ENCODE data around the gene RNF224. TPM values are rescaled to one million over a fixed set of nuclear protein-coding genes. Genes with fewer than 3 reads are reported as not detected.

The RNF224 gene
- total and polyA plus RNA-seq, 2 experiments from 2014 or later: 0.63 TPM; not detected in 1

DNA sequence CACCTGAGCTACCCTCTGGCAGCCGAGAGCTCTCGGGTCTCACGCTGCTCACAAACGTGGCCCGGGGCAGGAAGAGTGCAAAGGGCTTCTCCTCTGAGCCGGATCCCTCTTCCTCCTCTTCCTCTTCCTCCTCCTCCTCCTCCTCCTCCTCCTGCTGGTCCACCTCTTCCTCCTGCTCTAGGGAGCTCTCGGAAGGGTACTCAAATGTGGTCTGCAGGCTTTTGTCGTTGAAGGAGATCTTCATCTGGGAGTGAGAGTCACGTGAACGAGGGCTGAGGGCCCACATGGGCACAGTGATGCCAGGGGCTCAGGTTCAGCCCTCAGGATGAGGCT, 34.9 kb upstream of the RNF224 start (continued):
- TF ChIP-seq, protein P1, sequence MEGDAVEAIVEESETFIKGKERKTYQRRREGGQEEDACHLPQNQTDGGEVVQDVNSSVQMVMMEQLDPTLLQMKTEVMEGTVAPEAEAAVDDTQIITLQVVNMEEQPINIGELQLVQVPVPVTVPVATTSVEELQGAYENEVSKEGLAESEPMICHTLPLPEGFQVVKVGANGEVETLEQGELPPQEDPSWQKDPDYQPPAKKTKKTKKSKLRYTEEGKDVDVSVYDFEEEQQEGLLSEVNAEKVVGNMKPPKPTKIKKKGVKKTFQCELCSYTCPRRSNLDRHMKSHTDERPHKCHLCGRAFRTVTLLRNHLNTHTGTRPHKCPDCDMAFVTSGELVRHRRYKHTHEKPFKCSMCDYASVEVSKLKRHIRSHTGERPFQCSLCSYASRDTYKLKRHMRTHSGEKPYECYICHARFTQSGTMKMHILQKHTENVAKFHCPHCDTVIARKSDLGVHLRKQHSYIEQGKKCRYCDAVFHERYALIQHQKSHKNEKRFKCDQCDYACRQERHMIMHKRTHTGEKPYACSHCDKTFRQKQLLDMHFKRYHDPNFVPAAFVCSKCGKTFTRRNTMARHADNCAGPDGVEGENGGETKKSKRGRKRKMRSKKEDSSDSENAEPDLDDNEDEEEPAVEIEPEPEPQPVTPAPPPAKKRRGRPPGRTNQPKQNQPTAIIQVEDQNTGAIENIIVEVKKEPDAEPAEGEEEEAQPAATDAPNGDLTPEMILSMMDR (conservative IDR thresholded peaks at IDR 0.05; ENCODE audit: low read depth in 2 of 2): no peak
- TF ChIP-seq ZNF114 (CRISPR knock-in tag; IDR thresholded peaks at IDR 0.05) (no peak), CREB1 (CRISPR knock-in tag; IDR thresholded peaks at IDR 0.05; ENCODE audit: low read depth) (no peak), EZH2phosphoT487 (IDR thresholded peaks at IDR 0.05; ENCODE audit: unreplicated experiment) (no peak), NANOG (IDR thresholded peaks at IDR 0.05; ENCODE audit: borderline replicate concordance) (no peak), ZNF331 (CRISPR knock-in tag; IDR thresholded peaks at IDR 0.05; ENCODE audit: low read depth) (no peak), EZH2 (IDR thresholded peaks at IDR 0.05; ENCODE audit: low read depth, unreplicated experiment) (no peak), POLR2AphosphoS5 (IDR thresholded peaks at IDR 0.05; ENCODE audit: low read depth) (no peak), JUNB (IDR thresholded peaks at IDR 0.05; ENCODE audit: unreplicated experiment) (no peak)
- TF ChIP-seq, protein P2, sequence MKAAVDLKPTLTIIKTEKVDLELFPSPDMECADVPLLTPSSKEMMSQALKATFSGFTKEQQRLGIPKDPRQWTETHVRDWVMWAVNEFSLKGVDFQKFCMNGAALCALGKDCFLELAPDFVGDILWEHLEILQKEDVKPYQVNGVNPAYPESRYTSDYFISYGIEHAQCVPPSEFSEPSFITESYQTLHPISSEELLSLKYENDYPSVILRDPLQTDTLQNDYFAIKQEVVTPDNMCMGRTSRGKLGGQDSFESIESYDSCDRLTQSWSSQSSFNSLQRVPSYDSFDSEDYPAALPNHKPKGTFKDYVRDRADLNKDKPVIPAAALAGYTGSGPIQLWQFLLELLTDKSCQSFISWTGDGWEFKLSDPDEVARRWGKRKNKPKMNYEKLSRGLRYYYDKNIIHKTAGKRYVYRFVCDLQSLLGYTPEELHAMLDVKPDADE (IDR thresholded peaks at IDR 0.05): no peak
- TF ChIP-seq, protein P3, sequence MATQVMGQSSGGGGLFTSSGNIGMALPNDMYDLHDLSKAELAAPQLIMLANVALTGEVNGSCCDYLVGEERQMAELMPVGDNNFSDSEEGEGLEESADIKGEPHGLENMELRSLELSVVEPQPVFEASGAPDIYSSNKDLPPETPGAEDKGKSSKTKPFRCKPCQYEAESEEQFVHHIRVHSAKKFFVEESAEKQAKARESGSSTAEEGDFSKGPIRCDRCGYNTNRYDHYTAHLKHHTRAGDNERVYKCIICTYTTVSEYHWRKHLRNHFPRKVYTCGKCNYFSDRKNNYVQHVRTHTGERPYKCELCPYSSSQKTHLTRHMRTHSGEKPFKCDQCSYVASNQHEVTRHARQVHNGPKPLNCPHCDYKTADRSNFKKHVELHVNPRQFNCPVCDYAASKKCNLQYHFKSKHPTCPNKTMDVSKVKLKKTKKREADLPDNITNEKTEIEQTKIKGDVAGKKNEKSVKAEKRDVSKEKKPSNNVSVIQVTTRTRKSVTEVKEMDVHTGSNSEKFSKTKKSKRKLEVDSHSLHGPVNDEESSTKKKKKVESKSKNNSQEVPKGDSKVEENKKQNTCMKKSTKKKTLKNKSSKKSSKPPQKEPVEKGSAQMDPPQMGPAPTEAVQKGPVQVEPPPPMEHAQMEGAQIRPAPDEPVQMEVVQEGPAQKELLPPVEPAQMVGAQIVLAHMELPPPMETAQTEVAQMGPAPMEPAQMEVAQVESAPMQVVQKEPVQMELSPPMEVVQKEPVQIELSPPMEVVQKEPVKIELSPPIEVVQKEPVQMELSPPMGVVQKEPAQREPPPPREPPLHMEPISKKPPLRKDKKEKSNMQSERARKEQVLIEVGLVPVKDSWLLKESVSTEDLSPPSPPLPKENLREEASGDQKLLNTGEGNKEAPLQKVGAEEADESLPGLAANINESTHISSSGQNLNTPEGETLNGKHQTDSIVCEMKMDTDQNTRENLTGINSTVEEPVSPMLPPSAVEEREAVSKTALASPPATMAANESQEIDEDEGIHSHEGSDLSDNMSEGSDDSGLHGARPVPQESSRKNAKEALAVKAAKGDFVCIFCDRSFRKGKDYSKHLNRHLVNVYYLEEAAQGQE (IDR thresholded peaks at IDR 0.05; ENCODE audit: unreplicated experiment): no peak

DNA sequence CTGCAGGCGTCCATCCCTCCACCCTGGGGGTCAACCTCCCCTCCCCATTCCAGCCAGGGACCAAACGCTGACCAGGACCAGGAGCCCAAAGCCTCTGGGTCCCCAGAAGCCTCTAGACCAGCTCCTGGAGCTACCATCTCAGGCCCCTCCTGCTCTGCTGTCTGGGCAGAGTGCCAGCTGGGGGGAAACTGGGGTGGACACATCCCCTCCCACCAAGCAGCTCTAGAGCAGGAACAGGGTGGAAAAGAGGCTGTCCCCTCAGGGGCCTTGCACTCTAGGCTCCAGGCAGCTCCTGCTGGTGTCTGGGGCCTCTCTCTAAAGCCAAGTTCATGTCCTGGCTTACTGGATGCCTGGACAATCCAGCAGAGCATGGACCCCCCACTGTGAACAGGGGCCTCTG, 34.4 kb upstream of the RNF224 start:
- Mint-ChIP-seq H3K4me1 (peaks cover 13% of the 10 kb centered on the region), H3K4me3 (no peak overlapping the region), H3K9me3 (no peaks in the 10 kb centered on the region; the same call in 2 of the 3 replicates), H3K27me3 (ENCODE audit: insufficient read depth, low read depth, poor library complexity) (peaks cover 8% of the 10 kb centered on the region), H3K27ac (no peak overlapping the region), H3K36me3 (ENCODE audit: low read depth) (peaks cover 5% of the 10 kb centered on the region)
- Histone ChIP-seq H3K79me2 (replicated peaks; ENCODE audit: insufficient read depth) (peaks cover 36% of the 10 kb centered on the region), H3K36me3 (ENCODE audit: insufficient read depth) (no peaks in the 10 kb centered on the region), H3K9me2 (ENCODE audit: insufficient read depth) (no peaks in the 10 kb centered on the region), H3K4me1 (ENCODE audit: insufficient read depth) (peaks cover 6% of the 10 kb centered on the region), H4K20me1 (replicated peaks; ENCODE audit: insufficient read depth) (no peaks in the 10 kb centered on the region; the same call in 1 of the 2 replicates), H2AFZ (no peak overlapping the region), H3K27me3 (ENCODE audit: insufficient read depth) (no peaks in the 10 kb centered on the region), H3K4me3 (no peak overlapping the region), H3F3A (replicated peaks; ENCODE audit: low read depth) (no peaks in the 10 kb centered on the region), H3K27ac (ENCODE audit: low read depth) (no peak overlapping the region), H3K4me2 (no peak overlapping the region)
- ATAC-seq (no peak), DNase-seq (ENCODE audit: low spot score) (no peak)
- TF ChIP-seq, protein P2 (IDR thresholded peaks at IDR 0.05): no peak
- TF ChIP-seq, protein P3 (IDR thresholded peaks at IDR 0.05; ENCODE audit: unreplicated experiment): no peak
- TF ChIP-seq EZH2 (IDR thresholded peaks at IDR 0.05; ENCODE audit: low read depth, unreplicated experiment): no peak
